Measurements from ENCODE around the gene PNMA5.
"Not testable (repeated sequence)": the region's sequence is repeated elsewhere in the genome, so short reads cannot be mapped to it uniquely, and the experiment has no call there.

The PNMA5 gene

GRCh38 chrX:152993933-152994332 is at the start of gene PNMA5:
Gene PNMA5, minus strand, starts transcription at chrX:152994116. Its CDS starts 2,518 bp downstream, at chrX:152991598.
- DNase-seq, result no peak

DNA sequence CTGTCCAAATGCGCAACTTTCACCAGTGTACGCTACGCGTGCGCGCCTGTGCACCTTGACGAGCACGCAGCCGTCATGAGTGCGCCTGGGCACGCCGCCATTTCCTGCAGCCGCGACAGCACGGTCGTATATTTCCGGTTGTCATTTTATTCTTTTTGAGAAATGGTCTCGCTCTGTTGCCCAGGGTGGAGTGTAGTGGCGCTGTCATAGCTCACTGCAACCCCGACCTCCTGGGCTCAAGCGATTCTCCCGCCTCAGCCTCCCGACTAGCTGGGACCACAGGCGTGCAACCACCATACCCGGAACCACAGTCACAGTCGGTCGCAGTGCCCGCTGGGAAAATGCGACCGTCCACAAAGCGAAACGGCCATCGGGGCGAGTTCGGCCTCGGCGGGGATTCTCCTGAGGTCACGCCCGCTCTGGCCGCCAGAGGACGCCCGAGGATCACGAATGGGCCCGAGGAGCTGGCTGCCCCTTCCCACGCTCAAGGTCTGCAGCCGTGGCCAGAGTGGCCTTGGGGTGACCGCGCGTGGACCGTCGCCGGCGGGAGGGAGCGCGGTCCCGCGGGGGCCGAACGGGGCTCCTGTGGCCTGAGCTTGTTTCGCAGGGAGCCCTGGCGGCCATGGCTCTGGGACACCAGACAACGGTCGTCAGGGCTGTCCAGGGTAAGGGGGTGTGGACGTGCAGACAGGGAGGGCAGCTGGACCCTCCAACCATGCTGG is 38.6 kb upstream of the PNMA5 start:
- DNase-seq, result peak; percentile 83 to 84

DNA sequence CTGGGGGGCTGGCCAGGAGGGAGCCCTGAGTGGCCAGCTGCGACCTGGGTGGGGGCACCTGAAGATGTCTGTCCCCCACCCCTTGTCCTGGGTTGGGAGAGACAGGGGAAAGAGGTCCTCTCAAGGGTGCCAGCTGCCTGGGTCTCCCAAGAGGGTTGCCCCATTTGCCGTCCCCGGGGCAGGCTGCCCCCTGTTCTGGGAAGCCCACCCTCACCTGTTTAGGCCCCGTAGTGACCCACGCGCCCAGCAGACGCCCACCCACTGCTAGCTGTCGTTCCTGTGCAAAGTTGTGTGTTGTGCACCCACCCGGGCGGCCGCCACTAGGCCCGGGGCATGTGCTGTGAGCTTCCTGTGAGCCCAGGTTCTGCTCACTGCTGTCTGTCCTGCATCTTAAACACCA is 36.9 kb upstream of the PNMA5 start:
- DNase-seq, result no peak

DNA sequence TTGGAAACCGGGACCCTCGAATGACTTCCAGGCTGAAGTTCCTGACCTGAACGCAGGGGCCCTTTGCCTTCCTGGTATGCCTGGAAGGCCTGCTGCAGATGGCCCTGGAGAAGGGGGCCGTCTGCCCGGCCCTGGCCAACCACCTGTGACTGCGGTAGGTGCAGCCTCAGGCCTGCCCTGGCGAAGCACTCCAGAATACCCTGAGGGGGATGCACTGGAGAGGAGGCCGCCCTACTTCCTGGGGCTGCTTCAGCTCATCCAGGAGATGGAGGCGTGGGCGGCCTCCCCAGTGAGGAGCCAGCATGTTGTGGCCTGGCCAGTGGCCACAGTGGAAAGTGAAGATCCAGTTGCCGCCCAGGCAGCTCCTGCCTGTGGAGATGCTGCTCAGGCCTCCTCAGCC is 36.0 kb upstream of the PNMA5 start:
- DNase-seq, result no peak

DNA sequence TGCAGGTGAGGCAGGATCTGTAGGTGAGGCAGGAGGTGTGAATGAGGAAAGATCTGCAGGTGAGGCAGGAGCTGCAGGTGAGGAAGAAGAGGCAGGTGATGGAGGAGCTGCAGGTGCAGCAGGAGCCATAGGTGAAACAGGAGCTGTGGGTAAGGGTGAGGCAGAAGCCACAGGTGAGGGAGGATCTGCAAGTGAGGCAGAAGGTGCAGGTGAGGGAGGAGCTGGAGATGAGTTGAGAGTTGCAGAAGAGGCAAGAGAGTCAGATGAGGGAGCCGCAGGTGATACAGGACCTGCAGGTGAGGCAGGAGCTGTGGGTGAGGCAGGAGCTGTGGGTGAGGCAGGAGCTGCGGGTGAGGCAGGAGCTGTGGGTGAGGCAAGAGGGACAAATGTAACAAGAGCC is 35.2 kb upstream of the PNMA5 start:
- DNase-seq, result no peak

DNA sequence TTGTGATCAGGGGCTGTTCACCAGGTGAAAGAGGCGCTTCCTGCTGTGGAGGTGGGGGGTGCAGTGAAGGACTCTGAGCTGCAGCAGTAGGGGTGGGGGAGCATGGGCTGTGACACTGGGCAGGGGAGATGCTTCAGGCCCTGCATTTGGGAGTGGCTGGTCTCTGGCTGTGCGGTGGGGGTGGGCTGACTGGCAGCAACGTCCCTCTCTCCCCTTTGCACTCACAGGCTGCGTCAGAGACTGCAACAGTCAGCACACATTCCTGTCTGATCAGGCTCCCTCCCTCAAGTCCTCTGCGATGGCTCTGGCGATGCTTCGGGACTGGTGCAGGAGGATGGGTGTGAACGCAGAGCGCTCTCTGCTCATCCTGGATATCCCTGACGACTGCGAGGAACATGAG is 34.6 kb upstream of the PNMA5 start:
- not testable (repeated sequence) for DNase-seq

DNA sequence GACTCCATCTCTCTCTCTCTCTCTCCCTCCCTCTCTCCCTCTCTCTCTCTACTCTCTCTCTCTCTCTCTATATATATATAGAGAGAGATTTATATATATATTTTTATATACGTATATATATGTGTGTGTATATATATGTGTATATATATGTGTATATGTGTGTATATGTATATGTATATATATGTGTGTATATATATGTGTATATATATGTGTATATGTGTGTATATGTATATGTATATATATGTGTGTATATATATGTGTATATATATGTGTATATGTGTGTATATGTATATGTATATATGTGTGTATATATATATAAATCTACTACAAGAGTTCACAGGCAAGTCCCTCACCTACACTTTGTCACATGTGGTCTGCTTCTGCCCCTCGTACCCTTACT is 32.6 kb upstream of the PNMA5 start:
- DNase-seq, result not testable (repeated sequence)

DNA sequence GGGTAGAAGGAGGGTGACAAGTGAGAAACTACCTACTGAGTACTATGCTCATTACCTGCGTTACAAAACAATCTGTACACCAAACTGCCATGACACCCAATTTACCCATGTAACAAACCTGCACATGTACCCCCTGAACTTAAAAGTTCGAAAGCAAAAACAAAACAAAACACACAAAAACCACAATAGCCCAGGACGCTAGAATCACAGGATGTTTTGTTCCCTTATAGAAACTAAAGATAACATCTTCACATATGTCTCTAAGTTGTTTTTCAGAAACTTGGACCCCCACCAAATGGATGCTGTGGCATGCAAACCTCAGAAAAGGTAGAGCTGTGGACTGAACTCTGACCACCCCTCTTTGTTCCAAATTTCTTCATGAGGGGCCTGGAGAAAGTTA is 25.2 kb upstream of the PNMA5 start:
- no peak for DNase-seq

GRCh38 chrX:153017174-153017573 is 23.3 kb upstream of the PNMA5 start:
- not testable (repeated sequence) for DNase-seq

DNA sequence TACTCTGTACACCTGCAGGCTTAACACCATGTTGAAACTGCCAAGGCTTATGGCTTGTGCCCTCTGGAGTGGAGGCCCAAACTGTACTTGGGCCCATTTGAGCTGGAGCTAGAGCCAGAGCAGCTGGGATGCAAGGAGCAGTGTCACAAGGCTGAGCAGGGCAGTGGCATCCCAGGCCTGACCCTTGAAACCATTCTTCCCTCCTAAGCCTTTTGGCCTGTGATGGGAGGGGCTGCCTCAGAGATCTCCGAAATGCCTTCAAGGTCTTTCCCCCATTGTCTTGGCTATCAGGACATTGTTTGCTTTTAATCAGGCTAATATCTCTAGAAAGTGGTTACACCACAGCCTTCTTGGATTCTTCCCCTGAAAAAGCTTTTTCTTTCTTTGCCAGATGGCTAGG is 10.9 kb upstream of the PNMA5 start:
- no peak for DNase-seq

GRCh38 chrX:153003981-153004380 is 10.1 kb upstream of the PNMA5 start:
- DNase-seq, result no peak

GRCh38 chrX:153002182-153002581 is 8.3 kb upstream of the PNMA5 start:
- not testable (repeated sequence) for DNase-seq

- DNase-seq, result no peak
These were observed 3.4 kb upstream of the PNMA5 start for GRCh38 chrX:152997337-152997736.

- DNase-seq, result no peak
These were observed 1.8 kb downstream of the PNMA5 start for GRCh38 chrX:152992115-152992514.

- no peak for DNase-seq
These were observed 2.8 kb downstream of the PNMA5 start for GRCh38 chrX:152991123-152991522.

DNA sequence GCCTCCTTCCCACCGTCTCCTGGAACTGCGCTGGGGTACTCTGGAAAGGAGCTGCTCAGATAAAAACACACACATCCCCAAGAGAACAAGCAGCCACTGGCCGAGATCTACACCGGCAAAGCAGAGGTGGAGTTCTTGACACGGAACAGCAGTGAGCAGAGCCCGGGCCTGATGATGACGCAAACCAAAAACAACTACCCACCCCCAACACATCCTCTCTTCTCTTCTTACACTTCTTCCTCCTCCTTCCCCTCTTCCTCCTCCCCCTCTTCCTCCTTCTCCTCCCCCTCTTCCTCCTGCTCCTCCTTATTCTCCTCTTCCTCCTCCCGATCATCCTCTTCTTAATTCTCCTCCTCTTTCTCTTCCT is 4.6 kb downstream of the PNMA5 start:
- DNase-seq, result no peak

DNA sequence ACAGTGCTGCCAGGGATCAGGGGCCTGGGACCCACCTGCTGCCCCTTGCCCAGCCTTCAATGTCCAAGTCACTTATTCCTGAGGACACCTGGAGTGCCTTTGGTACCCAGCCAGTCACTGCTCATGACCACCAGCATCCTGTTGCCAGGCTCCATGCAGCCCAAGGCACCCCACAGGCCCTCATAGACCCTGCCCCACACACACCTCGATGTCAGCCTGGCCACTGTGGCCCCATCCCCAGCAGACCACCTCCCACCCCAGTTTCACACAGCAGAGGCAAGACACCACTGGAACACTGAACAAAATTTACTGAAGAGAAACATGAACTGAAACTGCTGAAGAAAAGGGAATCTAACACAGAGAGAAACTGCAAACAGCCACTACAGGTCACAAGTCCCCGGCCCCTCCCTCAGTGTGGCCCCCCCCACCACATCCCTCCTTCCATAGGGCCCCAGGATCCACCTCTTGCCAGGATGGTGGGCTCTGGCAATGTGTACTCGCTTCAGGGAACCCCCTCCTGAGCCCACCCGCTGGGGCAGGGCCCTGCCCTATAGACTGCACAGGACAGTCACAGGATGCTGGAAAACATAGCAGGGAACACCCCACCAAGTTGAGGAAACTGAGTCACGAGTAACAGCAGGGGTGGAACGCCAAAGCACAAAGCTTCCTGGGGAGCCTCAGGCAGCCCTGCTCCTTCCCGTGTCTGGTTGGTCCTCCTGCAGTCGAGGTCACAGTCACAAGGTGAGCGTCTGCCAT is 5.2 kb downstream of the PNMA5 start:
- DNase-seq, result no peak

GRCh38 chrX:152987801-152988200 is 6.1 kb downstream of the PNMA5 start:
- DNase-seq, result no peak

DNA sequence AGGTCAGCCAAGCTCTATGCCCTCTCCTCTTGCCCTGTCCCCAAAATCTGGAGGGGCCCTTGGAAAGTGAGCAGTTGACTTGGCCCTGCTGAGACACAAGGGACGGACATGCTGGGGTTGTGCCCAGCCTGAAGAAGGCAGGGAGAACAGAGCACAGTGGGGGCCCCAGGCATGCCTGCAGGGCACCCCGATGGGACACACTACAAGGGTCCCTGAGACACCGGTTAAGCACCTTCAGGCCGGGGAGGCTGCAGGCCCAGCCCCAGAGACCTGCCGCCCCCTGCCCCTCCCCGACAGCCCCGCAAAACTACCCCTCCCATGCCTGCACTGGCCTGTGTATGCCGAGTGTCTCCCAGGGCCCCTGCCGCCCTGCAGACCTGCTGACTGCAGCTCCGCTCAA is 6.8 kb downstream of the PNMA5 start:
- DNase-seq, result not testable (repeated sequence)

DNA sequence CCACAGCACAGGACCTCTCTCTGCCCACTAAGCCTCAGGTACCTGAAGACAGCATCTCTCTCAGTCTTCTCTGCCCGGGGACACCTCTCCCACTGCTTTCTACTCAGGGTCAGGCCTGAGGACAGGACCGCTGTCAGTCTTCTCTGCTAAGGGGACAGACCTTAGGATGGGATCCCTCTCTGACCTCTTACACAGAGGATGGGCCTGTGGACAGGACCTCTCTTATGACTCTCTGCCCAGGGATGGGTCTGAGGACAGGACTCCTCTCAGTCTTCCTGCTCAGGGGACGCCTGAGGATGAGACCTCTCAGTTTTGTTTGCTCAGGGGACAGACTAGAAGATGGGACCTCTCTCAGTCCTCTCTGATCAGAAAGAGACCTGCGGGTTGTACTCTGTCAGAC is 8.5 kb downstream of the PNMA5 start:
- not testable (repeated sequence) for DNase-seq

GRCh38 chrX:152968193-152968592 is 25.7 kb downstream of the PNMA5 start:
- no peak for DNase-seq

- no peak for DNase-seq
These were observed 33.8 kb downstream of the PNMA5 start for GRCh38 chrX:152960115-152960514.

DNA sequence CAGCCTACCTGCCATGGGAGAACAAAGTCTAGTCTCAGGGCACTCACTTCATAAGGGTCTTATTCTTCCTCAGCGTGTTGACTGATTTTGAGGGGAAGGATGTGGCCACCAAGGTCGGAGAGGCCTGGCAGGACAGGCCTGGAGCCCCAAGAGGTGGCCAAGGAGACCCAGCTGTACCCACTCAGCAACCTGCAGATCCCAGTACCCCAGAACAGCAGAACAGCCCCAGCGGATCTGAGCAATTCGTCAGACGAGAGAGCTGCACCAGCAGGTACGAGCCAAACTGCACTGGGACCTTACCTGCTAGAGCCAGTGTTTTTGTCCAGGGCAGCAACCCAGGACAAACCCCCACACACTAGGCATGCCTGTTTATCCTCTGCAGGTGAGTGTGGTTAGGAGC is 34.3 kb downstream of the PNMA5 start:
- DNase-seq, result no peak

Data from activated T-cell treated with anti-CD3 and anti-CD28 coated beads, Interleukin-2, amount 50 U/mL, for 48 hours (primary cell).